Panc1 (cell line): Measurements from ENCODE around the gene NID1.

Source experiments
- CTCF ChIP-seq: fragments of 450-650 bp; IDR thresholded peaks from 2 replicates; pipeline ENCODE4 v1.5.1; 2017; ENCODE audit warnings: mild to moderate bottlenecking
- REST ChIP-seq, 2 experiments: IDR thresholded peaks; 2 replicates each; pipeline ENCODE4 v1.6.1; 2011 to 2012; ENCODE audit warnings: low read depth in 2 of 2, control low read depth in 1 of 2, low read length in 1 of 2, mild to moderate bottlenecking in 1 of 2, moderate library complexity in 1 of 2; ENCODE audit not compliant: insufficient read depth in 1 of 2

GRCh38 chr1:236110137-236110536 is 45.2 kb upstream of the NID1 start:
- TF ChIP-seq CTCF = no peak
- TF ChIP-seq REST (IDR thresholded peaks at IDR 0.05; ENCODE audit: insufficient read depth in 1 of 2, low read depth in 2 of 2, low read length in 1 of 2) = no peak
